Adrenal gland (tissue), 12 donors: Measurements from ENCODE around the gene PLD5. TPM values are rescaled to one million over a fixed set of nuclear protein-coding genes. Genes with fewer than 3 reads are reported as not detected.

Experiments used
- DNase-seq, 7 donors: peaks; one replicate each; pipeline ENCODE4 v3.0.0-alpha.2; 2019 to 2020
- H3K27ac ChIP-seq, 5 donors: fragments of 200-600 bp; sonication (generic) in 4 of 5; 1 replicate in 3 of 5; 2 replicates in 2 of 5; pipeline versions ENCODE4 v1.5.1 to v1.8.0; 2016 to 2020; ENCODE audit warnings: mild to moderate bottlenecking in 1 of 5
- H3K27me3 ChIP-seq: fragments of 200-600 bp; 2 replicates; pipeline ENCODE4 v1.8.0; 2021
- H3K36me3 ChIP-seq, 2 donors: fragments of 200-600 bp; replicated peaks in 1 of 2; 1 replicate in 1 of 2; 2 replicates in 1 of 2; pipeline versions ENCODE4 v1.5.1 to v1.8.0; 2018 to 2022
- H3K4me1 ChIP-seq, 2 donors: fragments of 200-600 bp; replicated peaks in 1 of 2; 1 replicate in 1 of 2; 2 replicates in 1 of 2; pipeline versions ENCODE4 v1.5.1 to v1.8.0; 2018 to 2021
- H3K4me3 ChIP-seq, 4 donors: fragments of 200-600 bp; sonication (generic) in 3 of 4; one replicate each; pipeline ENCODE4 v1.5.1; 2016 to 2018
- H3K9me3 ChIP-seq, 3 donors: fragments of 200-600 bp; sonication (generic) in 1 of 3; replicated peaks in 1 of 3; 1 replicate in 2 of 3; 2 replicates in 1 of 3; pipeline versions ENCODE4 v1.5.1 to v1.8.0; 2016 to 2021
- POLR2A ChIP-seq, 2 donors: fragments of 450-650 bp; IDR thresholded peaks; one replicate each; pipeline ENCODE4 v1.6.1; 2017; ENCODE audit warnings: antibody characterized with exemption in 2 of 2, mild to moderate bottlenecking in 2 of 2, moderate library complexity in 1 of 2
- WGBS, 4 donors: extraction: QIAGEN DNeasy Blood & Tissue Kit in 2 of 4; methylation state at CpG; one replicate each; pipeline versions ENCODE4 v1.1.5 to v1.1.7; 2013 to 2017; 5-methylcytosine and 5-hydroxymethylcytosine counted together
- intact Hi-C, 2 donors: fragments of 100-400 bp; cut with DNase I; formaldehyde crosslinking; loops; one replicate each; pipeline versions ENCODE4 v1.14.1 to v1.15.0; 2022 to 2023
- polyA plus RNA-seq, 3 donors: library from polyadenylated mRNA; stranded (reverse); fragments of 200-250 nt in 2 of 3; fragments of 350-450 nt in 1 of 3; fragmentation: Illumina TruSeq in 1 of 3; extraction: RNeasy Lipid Tissue Mini Kit (QIAGEN cat#74804) in 1 of 3; gene quantifications; one replicate each; pipeline ENCODE4 v1.2.3, GENCODE V29; 2013 to 2014
- total RNA-seq, 9 donors: library from RNA; depleted of rRNA in 4 of 9; stranded (reverse); fragments of >200 nt in 4 of 9; fragments of 120-200 nt in 1 of 9; fragmentation: NEBNext Ultra II Directional in 1 of 9; extraction: Animal tissue kit (Norgen Biotek cat#: 25700) in 1 of 9; gene quantifications; one replicate each; pipeline versions ENCODE4 v1.1.0 to v1.2.4, GENCODE V29; 2013 to 2023
- TF ChIP-seq, protein P1 (sequence below), 6 experiments: fragments of 450-650 bp in 4 of 6; fragments of 200-600 bp in 2 of 6; sonication (generic) in 1 of 6; IDR thresholded peaks; 1 replicate in 5 of 6; 2 replicates in 1 of 6; pipeline versions ENCODE4 v1.5.1 to v1.8.0; 2016 to 2021; ENCODE audit warnings: antibody characterized with exemption in 6 of 6, mild to moderate bottlenecking in 2 of 6, moderate library complexity in 1 of 6
- donor health status: healthy with polysubstance abuse.
- donor health status: Bipolar disorder and iron deficiency.
- donor health status: DM: yes; HTN: yes; CAD: no.
- donor health status: DM: no; HTN: no; CAD: no.
- donor health status: DM: no; HTN: no; CAD: no.
- donor health status: DM: yes; HTN: yes; CAD: no.

The PLD5 gene
- total and polyA plus RNA-seq, 12 donors, result 0.24 to 9.6 (median 2.5) TPM

DNA sequence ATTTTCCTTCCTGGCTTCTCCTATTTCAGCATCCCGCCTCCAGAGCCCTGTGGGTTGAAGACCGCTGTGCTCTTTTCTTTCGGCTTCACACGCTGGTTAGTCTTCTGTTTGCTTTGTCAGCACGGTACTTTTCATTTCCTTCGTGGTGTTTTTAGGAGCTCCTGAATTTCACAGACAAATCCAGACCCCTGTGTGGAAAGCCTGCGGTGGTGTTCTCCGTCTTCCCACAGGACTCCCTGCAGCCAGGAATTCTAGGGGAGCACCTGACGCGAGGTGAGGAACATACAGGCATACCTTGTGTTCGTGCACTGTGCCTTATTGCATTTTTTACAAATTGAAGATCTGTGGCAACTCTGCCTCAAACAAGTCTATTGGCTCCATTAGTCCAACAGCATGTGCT lies 315.4 kb downstream of the PLD5 start:
- H3K9me3 ChIP-seq, result no peaks in the 10 kb centered on the region
- 75 to 84% (median 83%) methylated on average over 11 of the region's 11 CpGs for WGBS, 4 donors
- no peak for DNase-seq
- H3K4me3 ChIP-seq, result no peak overlapping the region
- intact Hi-C loops, result no loop called here
- no peaks in the 10 kb centered on the region for H3K4me1 ChIP-seq
- no peak for TF ChIP-seq POLR2A (IDR thresholded peaks at IDR 0.05)
- TF ChIP-seq, protein P1, sequence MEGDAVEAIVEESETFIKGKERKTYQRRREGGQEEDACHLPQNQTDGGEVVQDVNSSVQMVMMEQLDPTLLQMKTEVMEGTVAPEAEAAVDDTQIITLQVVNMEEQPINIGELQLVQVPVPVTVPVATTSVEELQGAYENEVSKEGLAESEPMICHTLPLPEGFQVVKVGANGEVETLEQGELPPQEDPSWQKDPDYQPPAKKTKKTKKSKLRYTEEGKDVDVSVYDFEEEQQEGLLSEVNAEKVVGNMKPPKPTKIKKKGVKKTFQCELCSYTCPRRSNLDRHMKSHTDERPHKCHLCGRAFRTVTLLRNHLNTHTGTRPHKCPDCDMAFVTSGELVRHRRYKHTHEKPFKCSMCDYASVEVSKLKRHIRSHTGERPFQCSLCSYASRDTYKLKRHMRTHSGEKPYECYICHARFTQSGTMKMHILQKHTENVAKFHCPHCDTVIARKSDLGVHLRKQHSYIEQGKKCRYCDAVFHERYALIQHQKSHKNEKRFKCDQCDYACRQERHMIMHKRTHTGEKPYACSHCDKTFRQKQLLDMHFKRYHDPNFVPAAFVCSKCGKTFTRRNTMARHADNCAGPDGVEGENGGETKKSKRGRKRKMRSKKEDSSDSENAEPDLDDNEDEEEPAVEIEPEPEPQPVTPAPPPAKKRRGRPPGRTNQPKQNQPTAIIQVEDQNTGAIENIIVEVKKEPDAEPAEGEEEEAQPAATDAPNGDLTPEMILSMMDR (IDR thresholded peaks at IDR 0.05), result no peak
- no peak overlapping the region for H3K27ac ChIP-seq
- no peaks in the 10 kb centered on the region for H3K36me3 ChIP-seq
- no peaks in the 10 kb centered on the region for H3K27me3 ChIP-seq

DNA sequence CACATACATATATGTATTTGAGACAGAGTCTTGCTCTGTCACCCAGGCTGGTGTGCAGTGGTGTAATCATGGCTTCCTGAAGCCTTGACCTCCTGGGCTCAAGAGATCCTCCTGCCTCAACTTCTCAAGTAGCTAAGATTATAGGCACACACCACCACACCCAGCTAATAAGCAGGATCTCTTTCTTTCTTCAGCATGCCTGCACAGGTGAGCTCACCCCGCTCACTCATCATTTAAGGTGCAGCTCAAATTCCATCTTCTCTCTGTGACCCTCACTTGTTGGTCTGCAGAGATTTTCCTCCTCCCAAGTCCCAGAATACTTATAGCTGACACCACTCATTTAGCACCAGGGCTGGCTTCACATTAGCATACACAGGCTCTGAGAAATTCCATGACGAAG lies 316.5 kb downstream of the PLD5 start:
- DNase-seq, result no peak
- Histone ChIP-seq H3K27ac (no peak overlapping the region), H3K9me3 (no peaks in the 10 kb centered on the region), H3K36me3 (no peaks in the 10 kb centered on the region), H3K4me1 (no peaks in the 10 kb centered on the region), H3K4me3 (no peak overlapping the region), H3K27me3 (no peaks in the 10 kb centered on the region)
- intact Hi-C loops, result no loop called here
- TF ChIP-seq, protein P1 (IDR thresholded peaks at IDR 0.05), result no peak
- TF ChIP-seq POLR2A (IDR thresholded peaks at IDR 0.05), result no peak
- 86 to 100% (median 90%) methylated on average over 2 of the region's 2 CpGs for WGBS, 4 donors

DNA sequence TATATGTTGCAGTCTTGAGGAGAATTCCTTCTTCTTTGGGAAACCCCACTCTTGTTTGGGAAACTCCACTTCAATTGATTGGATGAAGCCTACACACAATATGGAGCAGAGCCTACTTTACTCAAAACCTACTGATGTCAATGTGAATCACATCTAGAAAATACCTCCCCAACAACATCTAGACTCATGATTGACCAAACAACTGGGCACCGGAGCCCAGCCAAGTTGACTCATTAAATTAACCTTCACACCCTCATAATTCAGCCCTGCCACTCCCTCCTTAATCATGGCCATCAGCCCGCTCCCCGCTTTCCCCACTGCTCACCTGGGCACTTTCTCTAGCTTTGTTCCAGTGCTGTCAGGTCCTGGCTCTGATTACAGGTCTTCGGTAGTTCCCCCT lies 317.5 kb downstream of the PLD5 start:
- DNase-seq, result no peak
- no peaks in the 10 kb centered on the region for H3K4me1 ChIP-seq
- H3K27ac ChIP-seq, result no peak overlapping the region
- no peaks in the 10 kb centered on the region for H3K9me3 ChIP-seq
- 90 to 95% (median 94%) methylated on average over 4 of the region's 4 CpGs for WGBS, 4 donors
- intact Hi-C loops, result no loop called here
- no peaks in the 10 kb centered on the region for H3K36me3 ChIP-seq
- no peaks in the 10 kb centered on the region for H3K27me3 ChIP-seq
- TF ChIP-seq, protein P1 (IDR thresholded peaks at IDR 0.05), result no peak
- TF ChIP-seq POLR2A (IDR thresholded peaks at IDR 0.05), result no peak
- H3K4me3 ChIP-seq, result no peak overlapping the region

DNA sequence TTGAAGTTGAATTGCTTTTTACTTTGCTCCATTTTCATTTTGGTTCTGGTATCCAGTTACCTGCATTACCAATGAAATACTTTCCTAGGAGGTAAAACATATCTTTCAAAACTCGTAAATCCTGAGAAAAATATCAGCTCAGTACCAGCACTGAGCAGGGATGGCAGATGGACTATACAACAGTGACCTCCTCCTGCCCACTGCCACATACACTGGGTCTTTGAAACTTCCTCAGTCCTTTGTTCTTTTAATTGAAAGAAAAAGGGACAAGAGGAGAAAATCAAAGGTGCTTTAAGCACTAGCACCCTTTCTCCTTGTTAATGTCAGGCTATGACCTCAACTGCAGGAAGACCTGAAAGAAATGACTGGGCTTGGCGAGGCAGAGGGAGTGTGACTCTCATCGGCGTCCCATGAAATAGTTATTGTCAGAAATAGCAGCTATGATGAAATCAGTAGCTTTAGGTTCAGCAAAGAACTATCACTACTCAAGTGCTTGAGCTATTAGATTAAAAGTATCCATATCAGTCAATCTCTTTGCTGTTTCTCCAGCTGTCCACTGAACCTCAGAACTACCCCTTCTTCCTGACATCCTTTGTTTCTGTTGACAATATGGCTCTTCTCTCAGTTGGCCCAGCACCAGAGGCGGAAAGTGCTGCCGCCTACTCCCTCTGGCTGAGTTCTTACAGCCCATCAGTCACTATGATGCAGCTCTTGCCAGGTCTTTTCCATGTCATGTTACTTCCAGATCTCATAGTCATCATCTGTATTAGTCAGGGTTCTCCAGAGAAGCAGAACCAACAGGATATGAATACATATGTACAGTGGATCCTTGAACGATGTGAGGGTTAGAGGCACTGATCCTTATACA lies 318.6 kb downstream of the PLD5 start:
- no peak for TF ChIP-seq POLR2A (IDR thresholded peaks at IDR 0.05)
- Histone ChIP-seq H3K4me3 (no peak overlapping the region), H3K27me3 (no peaks in the 10 kb centered on the region), H3K9me3 (no peaks in the 10 kb centered on the region), H3K27ac (no peak overlapping the region), H3K36me3 (no peaks in the 10 kb centered on the region), H3K4me1 (no peaks in the 10 kb centered on the region)
- 66 to 73% (median 71%) methylated on average over 7 of the region's 7 CpGs for whole genome bisulfite sequencing, 4 donors
- DNase-seq, result no peak
- intact Hi-C loops, result no loop called here

DNA sequence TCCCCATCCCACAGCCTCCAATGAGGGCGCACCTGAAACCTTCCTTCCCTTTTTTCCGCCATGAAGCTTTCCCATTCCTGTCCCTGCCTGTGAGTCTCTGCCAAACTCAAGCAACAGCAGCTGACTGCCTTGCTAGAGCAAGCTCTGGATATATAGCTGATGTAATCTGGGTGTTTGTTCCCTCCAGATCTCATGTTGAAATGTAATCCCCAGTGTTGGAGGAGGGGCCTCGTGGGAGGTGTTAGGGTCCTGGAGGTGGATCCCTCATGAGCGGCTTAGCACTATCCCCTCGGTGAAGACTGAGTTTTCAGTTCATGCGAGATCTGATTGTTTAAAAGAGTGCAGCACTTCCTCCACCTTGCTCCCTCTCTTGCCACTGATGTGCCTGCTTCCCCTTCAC lies 321.2 kb downstream of the PLD5 start:
- H3K36me3 ChIP-seq, result no peaks in the 10 kb centered on the region
- 81 to 88% (median 87%) methylated on average over 5 to 6 of the region's 6 CpGs for WGBS, 4 donors
- no peak for DNase-seq
- no peak overlapping the region for H3K27ac ChIP-seq
- no peaks in the 10 kb centered on the region for H3K27me3 ChIP-seq
- no peaks in the 10 kb centered on the region for H3K9me3 ChIP-seq
- H3K4me1 ChIP-seq, result no peaks in the 10 kb centered on the region
- no peak for TF ChIP-seq POLR2A (IDR thresholded peaks at IDR 0.05)
- TF ChIP-seq, protein P1 (IDR thresholded peaks at IDR 0.05), result no peak
- H3K4me3 ChIP-seq, result no peak overlapping the region
- intact Hi-C loops, result no loop called here
